ENCODE results near the gene FUBP1.

FUBP1 gene

GRCh38 chr1:77955709-77956108, 23.2 kb downstream of the FUBP1 start:
- no peak for DNase-seq (ENCODE audit: extremely low spot score)
- ChIA-PET CTCF (interaction anchor here (1.0 to 4.1 kb wide), 4 partner anchors 9 to 23 kb away, joined by 4 to 26 read pairs (median 11); partner anchors contain the start of gene FUBP1), POLR2A (interaction anchor here (1.2 kb wide), 1 partner anchor 19 kb away, joined by 11 read pairs; no protein-coding TSS in a partner anchor)
- TF ChIP-seq, protein P1, sequence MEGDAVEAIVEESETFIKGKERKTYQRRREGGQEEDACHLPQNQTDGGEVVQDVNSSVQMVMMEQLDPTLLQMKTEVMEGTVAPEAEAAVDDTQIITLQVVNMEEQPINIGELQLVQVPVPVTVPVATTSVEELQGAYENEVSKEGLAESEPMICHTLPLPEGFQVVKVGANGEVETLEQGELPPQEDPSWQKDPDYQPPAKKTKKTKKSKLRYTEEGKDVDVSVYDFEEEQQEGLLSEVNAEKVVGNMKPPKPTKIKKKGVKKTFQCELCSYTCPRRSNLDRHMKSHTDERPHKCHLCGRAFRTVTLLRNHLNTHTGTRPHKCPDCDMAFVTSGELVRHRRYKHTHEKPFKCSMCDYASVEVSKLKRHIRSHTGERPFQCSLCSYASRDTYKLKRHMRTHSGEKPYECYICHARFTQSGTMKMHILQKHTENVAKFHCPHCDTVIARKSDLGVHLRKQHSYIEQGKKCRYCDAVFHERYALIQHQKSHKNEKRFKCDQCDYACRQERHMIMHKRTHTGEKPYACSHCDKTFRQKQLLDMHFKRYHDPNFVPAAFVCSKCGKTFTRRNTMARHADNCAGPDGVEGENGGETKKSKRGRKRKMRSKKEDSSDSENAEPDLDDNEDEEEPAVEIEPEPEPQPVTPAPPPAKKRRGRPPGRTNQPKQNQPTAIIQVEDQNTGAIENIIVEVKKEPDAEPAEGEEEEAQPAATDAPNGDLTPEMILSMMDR (IDR thresholded peaks at IDR 0.05; ENCODE audit: control extremely low read depth, extremely low read depth, low read depth, missing control alignments): no peak

DNA sequence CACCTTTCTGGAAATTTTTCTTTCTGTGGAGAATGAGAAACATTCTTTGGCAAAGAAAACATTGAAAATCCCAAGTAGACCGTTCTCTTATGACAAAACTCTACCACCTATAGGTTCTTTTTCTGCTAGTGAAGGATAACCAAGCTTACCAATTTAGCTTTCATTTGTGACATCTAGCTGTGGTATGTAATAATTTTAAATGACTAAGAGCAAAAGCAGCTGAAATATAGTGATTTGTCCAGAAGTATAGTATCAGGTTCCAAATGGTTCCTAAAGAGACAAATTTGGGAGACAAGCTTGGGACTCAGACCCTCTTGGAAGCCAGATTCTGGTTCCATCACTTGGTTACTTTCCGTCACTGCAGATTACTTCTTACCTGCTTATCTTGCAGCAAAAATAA, 24.4 kb downstream of the FUBP1 start:
- TF ChIP-seq, protein P1 (IDR thresholded peaks at IDR 0.05; ENCODE audit: control extremely low read depth, extremely low read depth, low read depth, missing control alignments): no peak
- ChIA-PET CTCF (interaction anchor here (4.1 kb wide), 1 partner anchor 11 kb away, joined by 26 read pairs; no protein-coding TSS in a partner anchor), POLR2A (no interaction called here)
- DNase-seq (ENCODE audit: extremely low spot score): no peak

GRCh38 chr1:77953907-77954306, 25.0 kb downstream of the FUBP1 start:
- POLR2A ChIA-PET: no interaction called here
- CTCF ChIA-PET: interaction anchor here (4.1 kb wide), 1 partner anchor 12 kb away, joined by 26 read pairs; no protein-coding TSS in a partner anchor
- no peak for DNase-seq (ENCODE audit: extremely low spot score)
- TF ChIP-seq, protein P1 (IDR thresholded peaks at IDR 0.05; ENCODE audit: control extremely low read depth, extremely low read depth, low read depth, missing control alignments): no peak

DNA sequence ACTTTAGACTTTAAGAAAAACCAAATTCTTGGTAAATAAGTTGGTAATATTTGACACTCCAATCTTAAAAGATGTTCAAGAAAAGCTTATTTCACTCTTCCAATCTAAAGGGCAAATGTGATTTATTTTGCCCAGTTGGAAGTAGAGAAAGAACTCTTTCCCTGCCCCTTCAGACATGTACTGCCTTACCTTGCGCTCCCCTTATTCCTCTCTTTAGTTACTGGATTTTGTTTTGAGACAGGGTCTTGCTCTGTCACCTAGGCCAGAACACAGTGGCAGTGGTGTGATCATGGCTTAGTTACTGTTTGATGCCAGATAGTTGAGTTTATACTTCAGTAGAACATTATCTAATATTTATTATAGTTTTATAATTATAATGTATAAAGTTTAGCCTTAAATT, 27.5 kb downstream of the FUBP1 start:
- TF ChIP-seq, protein P1 (IDR thresholded peaks at IDR 0.05; ENCODE audit: control extremely low read depth, extremely low read depth, low read depth, missing control alignments): no peak
- ChIA-PET CTCF (interaction anchor here (1.3 to 1.4 kb wide), 2 partner anchors 9 to 13 kb away, joined by 3 to 5 read pairs; no protein-coding TSS in a partner anchor), POLR2A (interaction anchor here (1.0 kb wide), 1 partner anchor 53 kb away, joined by 3 read pairs; no protein-coding TSS in a partner anchor)
- no peak for DNase-seq (ENCODE audit: extremely low spot score)

DNA sequence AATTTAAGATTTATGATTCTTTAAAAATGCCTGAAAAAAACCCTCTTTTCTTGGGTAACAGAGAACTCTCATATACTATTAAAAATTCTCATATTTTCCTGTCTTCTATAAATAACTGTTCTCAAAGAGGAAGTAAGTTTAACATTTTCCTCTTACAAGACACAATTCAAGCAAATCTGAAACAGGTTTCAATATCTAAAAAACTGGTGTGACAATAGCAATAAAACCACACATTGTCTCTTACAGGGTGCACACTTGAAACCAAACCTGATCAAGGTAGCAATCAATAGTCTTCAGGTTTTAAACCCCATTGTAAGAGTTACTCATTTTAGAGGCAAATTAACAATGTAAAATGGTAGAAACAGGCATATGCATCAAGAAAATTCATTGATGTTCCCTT, 28.0 kb downstream of the FUBP1 start:
- TF ChIP-seq, protein P1 (IDR thresholded peaks at IDR 0.05; ENCODE audit: control extremely low read depth, extremely low read depth, low read depth, missing control alignments): no peak
- no peak for DNase-seq (ENCODE audit: extremely low spot score)
- CTCF ChIA-PET: interaction anchor here (1.3 to 1.4 kb wide), 2 partner anchors 10 to 14 kb away, joined by 3 to 5 read pairs; no protein-coding TSS in a partner anchor
- POLR2A ChIA-PET: interaction anchor here (1.0 kb wide), 1 partner anchor 53 kb away, joined by 3 read pairs; no protein-coding TSS in a partner anchor

GRCh38 chr1:77948841-77949424, 29.9 kb downstream of the FUBP1 start:
- TF ChIP-seq, protein P1 (IDR thresholded peaks at IDR 0.05; ENCODE audit: control extremely low read depth, extremely low read depth, low read depth, missing control alignments): no peak
- CTCF ChIA-PET: interaction anchor here (1.1 kb wide), 1 partner anchor 12 kb away, joined by 4 read pairs; no protein-coding TSS in a partner anchor
- POLR2A ChIA-PET: no interaction called here
- DNase-seq (ENCODE audit: extremely low spot score): no peak

All from GM10248 (cell line).